GM18907 (cell line): ENCODE results near the gene TBC1D32.
A peak's percentile ranks its signal among the peaks of the same experiment; 100 is the strongest.
"Not testable (repeated sequence)": the region's sequence is repeated elsewhere in the genome, so short reads cannot be mapped to it uniquely, and the experiment has no call there.

Experiments used
- ATAC-seq: cut with Tn5 transposase; IDR thresholded peaks from one replicate; pipeline ENCODE4 v1.9.1; 2021; ENCODE audit warnings: mild to moderate bottlenecking, moderate library complexity; ENCODE audit not compliant: unreplicated experiment

Gene TBC1D32, protein sequence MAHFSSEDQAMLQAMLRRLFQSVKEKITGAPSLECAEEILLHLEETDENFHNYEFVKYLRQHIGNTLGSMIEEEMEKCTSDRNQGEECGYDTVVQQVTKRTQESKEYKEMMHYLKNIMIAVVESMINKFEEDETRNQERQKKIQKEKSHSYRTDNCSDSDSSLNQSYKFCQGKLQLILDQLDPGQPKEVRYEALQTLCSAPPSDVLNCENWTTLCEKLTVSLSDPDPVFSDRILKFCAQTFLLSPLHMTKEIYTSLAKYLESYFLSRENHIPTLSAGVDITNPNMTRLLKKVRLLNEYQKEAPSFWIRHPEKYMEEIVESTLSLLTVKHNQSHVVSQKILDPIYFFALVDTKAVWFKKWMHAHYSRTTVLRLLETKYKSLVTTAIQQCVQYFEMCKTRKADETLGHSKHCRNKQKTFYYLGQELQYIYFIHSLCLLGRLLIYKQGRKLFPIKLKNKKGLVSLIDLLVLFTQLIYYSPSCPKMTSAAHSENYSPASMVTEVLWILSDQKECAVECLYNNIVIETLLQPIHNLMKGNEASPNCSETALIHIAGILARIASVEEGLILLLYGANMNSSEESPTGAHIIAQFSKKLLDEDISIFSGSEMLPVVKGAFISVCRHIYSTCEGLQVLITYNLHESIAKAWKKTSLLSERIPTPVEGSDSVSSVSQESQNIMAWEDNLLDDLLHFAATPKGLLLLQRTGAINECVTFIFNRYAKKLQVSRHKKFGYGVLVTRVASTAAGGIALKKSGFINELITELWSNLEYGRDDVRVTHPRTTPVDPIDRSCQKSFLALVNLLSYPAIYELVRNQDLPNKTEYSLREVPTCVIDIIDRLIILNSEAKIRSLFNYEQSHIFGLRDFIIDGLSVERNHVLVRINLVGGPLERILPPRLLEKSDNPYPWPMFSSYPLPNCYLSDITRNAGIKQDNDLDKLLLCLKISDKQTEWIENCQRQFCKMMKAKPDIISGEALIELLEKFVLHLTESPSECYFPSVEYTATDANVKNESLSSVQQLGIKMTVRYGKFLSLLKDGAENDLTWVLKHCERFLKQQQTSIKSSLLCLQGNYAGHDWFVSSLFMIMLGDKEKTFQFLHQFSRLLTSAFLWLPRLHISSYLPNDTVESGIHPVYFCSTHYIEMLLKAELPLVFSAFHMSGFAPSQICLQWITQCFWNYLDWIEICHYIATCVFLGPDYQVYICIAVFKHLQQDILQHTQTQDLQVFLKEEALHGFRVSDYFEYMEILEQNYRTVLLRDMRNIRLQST

DNA sequence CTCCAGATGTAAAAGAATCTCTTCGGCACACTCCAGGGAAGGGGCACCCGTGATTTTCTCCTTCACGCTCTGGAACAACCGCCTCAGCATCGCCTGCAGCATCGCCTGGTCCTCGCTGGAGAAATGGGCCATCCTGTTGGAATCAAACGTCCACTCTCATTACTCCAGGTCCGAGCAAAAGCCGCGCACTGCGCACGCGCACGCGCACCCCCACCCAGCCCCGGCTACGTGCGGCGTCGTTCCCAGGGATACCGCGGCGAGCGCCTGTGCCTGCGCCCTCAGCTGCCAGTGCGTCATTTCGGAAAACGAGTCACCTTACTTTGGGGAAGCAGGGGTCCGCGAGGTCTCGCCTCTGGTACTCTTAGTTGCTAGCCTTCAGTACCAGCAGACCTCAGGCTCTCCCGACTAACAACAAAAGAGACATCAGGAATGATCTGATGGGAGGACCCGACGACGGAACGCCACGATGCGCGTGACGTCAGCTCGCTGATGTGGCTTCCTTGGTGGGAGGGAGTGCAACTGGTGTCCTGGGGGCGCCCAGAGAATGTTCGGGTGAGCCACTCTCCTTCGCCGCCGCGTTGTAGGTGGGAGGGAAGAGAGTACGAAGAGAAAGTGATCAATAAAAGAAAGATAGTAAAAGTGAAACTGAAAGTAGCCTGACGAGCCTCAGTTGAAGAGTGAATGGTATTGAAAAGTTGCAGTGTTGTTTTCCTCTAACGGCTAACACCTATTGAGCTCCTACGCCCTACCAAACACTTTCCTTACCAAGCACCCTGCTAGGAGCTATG is at the start of gene TBC1D32:
Gene TBC1D32 (minus strand): TSS at position 182 of the 788 bp plus-strand sequence. CDS start 50 bp downstream, at position 132.
- ATAC-seq = peak; percentile 96

DNA sequence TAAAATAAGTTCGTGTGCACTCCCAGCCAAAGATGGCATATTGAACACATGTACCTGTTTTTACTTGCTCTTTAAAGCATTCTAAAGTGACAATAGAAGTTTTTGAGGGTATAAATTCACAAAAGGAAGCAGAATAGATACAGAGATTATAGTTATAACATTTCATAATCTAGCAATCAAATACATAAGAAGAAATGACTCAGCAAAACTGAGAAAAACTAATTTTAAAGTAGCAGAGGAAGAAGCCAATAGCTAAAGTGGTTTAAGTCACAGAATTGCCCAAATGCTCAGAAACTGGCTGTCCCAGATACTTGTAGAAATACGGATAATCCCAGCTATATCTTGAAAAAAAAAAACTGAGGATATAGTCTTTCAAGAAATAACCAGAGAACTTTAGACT is 49.2 kb upstream of the TBC1D32 start:
- no peak for ATAC-seq

DNA sequence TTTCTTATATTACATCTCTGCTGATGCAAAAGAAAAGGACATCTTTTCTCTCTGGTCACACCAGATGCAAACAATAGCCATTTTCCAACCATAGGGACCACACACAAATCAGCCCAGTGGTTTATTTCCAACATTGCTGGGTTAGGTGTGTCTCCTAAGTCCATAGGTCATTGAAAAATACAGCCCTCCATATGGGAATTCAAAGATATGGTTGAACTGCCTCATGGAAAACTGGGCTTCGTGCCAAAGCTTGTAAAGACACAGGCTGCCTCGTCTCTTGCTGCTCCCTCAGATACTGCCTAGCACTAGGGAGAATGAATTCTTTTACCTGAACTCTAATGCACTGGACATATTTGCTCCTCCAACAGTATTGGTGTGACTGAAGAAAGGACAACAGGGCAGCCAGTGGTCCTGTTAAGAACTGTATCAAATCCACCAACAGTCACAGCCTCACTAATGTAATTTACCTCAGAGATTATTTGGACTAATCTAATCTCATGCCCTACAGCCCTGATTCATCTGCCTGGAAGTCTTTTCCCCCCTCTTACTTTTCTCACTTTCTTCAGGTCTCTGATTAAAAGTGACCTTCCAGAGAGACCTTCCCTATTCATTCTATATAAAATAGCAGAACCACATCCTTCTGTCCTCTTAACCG is 48.3 kb upstream of the TBC1D32 start:
- no peak for ATAC-seq

DNA sequence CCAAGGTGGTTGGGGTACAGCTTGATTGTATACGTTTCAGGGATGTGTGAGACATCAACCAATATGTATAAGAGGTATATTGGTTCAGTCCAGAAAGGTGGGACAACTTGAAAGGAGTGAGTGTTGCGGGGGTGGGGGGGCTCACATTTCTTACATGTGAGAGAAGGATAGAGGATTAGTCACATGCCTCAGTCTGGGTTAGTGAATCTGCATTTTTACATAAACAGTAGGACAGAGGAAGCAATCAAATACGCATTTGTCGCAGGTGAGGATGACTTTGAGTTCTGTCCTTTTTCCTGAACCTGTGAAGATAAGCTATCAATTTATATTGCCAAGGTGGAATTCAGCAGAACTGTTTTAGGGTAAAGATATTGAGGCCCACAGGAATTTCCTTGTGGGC is 42.1 kb upstream of the TBC1D32 start:
- ATAC-seq = no peak

DNA sequence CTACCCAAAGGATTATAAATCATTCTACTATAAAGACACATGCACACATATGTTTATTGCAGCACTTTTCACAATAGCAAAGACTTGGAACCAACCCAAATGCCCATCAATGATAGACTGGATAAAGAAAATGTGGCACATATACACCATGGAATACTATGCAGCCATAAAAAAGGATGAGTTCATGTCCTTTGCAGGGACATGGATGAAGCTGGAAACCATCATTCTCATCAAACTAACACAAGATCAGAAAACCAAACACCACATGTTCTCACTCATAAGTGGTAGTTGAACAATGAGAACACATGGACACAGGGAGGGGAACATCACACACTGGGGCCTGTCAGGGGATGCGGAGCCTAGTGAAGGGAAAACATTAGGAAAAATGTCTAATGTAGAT is 39.9 kb upstream of the TBC1D32 start:
- ATAC-seq = not testable (repeated sequence)

DNA sequence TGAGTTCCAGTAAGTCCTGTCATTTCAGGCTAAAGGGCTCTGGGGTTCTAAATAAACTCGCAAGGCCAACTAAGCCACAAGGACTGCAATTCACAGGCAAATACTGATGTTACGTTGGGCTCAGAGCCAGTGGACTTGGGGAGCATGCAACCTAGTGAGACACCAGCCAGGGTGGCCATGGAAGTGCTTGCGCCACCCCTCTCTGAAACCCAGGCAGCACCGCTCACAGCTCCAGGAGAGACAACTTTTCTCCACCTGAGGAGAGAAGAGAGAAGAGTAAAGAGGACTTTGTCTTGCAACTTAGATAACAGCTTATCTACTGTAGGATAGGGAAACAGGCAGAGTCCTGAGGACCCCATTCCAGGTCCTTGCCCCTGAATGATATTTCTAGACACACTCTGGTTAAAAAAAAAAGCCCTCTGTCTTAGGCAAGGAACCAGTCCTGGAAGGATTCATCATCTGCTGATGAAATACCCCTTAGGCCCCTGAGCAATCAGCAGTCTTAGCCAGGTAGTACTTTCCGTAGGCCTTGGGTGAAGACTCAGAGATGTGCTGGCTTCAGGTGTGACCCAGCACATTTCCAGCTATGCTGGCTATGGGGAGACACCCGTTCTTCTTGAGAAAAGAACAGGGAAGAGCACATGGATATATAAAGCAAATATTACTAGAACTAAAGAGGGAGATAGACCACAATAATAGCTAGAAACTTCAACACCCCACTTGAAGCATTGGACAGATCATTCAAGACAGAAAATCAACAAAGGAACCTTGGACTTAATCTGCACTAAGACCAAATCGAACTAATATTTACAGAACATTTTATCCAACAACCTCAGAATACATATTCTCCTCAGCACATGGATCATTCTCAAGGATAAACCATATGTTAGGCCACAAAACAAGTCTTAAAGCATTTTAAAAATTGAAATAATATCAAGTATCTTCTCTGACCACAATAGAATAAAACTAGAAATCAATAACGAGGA is 31.5 kb upstream of the TBC1D32 start:
- no peak for ATAC-seq

DNA sequence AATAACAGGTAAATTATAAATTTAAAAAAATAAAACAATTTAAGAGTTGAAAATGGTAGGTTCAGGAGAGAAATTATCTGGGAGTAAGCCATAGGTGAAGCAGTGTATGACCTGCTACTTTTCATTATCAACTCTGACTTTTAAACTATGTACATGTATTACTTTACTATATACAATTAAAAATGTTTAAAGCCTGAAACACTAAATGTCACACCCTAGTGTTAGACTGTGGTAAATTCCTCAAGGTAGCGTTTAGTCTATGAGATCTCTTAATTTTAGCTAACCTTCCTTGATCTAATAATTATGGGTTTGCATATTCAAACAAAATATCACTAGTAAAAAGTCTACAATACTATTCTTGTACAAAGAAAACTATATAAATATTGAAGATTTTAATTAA is 22.3 kb upstream of the TBC1D32 start:
- ATAC-seq = no peak

DNA sequence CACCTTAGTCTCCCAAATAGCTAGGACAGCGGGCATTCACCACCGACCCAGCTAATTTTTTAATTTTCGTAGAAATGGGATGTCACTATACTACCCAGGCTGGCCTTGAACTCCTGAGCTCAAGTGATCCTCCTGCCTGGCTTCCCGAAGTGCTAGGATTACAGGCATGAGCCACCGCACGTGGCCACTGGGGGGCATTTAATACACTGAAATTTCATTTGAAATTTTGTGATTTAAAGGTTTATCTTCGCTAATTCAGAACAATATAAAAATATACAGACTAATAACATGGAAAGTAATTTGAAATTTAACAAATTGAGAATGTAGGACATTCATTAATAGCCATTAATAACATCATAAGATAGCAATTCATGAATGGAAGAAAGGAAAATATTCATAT is 20.5 kb upstream of the TBC1D32 start:
- no peak for ATAC-seq

DNA sequence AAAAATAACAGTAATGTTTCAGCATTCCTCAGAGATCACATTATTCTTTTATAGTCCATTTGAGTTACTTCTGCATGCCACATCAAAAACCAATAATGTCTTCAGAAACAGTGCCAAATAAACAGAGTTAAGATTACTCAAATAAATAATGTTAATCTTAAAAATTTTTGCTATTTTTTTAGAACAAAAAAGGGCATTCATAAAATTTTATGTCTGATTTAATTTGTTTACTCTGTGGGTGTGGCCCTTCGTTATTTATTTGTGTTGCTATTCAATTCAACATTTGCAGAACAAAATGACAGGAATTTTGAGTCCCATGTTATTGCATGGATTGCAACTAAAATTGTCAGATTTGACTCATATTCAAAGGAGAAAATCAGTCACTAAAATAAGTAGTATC is 18.7 kb upstream of the TBC1D32 start:
- ATAC-seq = no peak

DNA sequence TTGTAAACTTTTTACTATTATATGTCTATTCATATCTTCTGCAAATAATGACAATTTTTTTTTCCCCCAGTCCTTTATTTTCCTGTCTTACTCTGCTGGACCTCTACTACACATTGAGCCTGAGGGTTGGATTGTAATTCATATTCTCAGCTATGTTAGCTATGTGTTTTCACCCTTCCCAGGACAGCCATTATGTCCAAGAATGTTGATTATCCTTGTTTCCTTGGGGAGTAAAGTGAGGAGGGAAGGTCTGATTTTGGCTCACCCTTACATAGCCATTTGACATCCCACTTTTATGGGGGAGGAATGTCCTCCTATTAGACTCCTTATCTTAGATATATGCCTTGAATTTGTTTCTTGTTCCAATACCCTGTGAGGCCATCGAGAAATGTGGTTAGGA is 17.6 kb upstream of the TBC1D32 start:
- no peak for ATAC-seq

DNA sequence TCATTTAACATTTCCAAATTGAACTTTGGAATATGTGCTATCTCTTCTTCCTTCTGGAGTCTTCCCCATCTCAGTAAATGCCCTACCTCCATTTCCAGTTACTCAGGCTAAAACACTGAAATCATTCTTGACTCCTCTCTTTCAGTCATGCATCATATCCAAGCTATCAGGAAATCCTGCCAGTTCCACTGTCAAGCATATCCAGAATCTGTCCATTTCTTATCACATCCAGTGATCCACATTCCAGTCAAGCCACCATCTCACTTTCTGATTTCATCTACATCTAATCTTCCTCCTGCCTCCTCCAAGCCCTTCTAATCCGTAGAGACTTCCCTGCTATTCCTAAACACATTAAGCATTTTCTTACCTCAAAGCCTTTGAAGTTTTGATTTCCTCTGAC is 15.3 kb upstream of the TBC1D32 start:
- ATAC-seq = no peak

DNA sequence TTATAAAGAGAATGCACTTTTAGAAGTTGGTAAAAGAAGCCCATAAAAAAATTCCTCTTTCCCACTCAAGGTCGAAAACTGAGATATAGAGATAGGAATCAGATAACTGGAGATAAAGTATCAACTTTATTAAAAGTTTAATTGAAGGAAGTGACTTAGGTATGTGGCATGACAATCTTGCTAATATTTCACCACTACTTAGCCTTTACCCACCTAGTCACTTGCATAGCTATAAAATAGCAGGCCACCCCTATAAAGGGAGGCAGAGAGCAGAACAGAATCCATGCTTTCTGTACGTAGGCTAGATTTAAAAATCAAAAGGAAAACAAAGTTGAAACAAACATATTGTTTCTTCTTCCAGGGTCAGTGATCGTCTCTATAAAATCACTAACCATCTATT is 13.2 kb upstream of the TBC1D32 start:
- ATAC-seq = no peak

DNA sequence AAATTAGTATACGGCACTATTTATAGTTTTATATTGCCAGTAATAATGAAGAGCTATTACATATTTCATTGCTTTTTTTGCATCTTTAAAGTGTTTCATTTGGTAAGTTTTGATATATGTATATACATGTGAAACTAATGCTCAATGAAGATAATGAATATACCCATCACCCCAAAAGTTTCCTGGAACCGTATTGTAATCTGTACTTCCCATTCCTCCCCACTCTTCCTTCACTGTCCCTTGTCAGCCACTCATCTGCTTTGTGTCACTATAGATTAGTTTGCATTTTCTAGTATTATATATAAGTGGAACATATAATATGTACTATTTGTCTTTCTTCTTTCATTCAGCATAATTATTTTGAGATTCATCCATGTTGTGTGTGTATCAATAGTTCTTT is 10.3 kb upstream of the TBC1D32 start:
- ATAC-seq = no peak

DNA sequence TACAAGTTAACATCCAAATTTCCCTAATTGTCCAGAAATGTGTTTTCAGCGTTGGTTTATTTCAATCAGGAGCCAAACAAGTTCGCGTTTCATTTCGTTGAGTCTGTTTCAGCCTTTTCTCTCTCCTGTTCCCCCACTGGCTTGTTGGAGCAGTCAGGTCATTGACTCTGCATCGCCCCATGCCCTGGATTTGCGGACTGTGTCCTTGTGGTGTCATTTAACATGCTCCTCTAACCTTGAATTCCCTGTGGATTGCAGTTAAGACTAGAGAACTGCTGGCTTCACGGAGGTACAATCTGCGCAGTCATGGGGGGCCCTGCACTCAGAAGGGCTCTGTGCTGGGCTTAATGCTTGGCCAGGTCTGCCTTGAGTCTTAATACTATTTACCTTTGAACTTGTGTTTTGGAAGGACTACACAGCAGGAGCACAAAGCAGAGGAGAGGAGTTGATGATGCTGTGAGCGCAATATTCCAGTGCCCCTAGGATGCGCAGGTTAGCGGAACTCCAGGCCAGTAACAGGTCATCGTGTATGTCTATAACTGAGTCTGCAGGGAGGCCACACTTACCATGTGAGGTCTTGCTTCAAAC is 5.5 kb upstream of the TBC1D32 start:
- ATAC-seq = no peak

DNA sequence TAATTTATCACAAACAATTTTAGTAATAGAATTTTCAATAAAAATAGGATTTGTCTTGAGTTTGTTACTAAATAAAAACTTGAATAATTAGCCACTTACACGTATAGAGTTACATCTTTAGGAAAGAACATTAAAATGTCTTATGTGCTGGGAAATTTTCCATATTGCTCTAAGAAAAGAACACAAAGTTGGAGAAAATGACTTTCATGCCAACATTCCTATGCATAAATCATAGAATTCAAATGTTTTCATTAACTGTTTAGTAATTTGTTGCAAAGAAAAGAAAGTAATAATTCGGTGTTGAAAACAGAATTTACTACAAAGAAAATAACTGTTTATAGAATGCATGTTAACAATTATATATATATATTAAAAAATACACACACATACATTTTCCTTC is 4.7 kb upstream of the TBC1D32 start:
- ATAC-seq = no peak

DNA sequence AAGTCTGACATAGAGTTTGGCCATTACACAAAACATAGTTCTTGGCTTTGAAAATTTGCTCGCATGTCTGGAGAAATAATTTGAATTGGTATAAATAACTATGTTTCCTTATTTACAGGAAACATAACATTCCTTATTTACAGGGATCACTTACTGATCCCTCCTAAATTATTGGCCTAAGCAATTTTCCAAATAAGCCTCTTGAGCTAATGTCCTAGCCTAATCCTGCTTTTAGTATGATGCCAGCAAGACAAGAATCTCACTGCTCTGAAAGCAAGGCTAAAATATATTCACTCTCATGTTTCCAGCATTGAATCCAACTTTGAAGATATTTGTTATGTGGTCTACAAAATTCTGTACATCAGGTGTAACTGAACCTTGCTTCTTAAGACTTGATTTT is 4.1 kb upstream of the TBC1D32 start:
- ATAC-seq = no peak

DNA sequence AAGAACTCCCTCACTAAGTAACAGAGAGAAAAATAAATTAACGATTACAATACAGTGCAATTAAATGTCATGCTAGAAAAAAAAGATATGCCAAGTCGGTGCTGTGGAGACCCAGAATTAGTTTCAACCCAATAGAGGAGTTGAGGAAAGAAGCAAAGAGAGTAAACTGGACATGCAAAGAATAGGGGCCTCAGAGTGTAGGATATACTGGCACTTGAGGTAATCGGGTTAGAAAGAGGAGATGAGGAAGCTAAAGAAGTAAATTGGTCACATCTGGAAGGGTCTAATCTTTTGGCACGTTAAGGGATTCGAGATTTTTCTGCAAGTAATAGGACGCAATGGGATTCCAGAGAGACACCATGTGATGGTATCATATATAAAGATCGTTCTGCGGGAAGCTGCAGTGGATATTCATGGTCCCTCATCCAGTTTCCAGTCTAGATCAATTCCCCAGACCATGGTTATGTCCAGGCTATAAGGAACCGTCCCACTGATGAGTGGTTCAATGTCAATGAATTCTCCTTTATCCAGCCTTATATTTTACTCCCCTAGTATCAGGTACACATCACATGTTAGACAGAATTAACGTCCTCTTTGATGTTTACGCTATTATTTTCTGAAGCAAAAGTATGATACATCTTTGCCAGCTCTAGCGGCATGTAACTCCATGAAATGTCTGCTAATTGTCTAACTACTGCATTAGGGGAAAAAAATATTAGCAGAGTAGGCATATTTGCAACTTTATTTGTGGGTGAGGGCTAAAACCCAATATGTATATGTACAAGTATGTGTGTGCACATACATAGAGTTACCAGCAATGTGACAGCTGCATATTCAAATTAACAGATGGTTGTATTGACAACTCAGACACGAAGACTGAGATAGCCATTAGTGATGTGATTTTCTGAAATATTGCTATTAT is 1.1 kb upstream of the TBC1D32 start:
- peak; percentile 2 for ATAC-seq
